SIG-M5 treated with dmso at 0.1 percent for 504 hours (cell line): Measurements from ENCODE around the gene TOP3B.
"Not testable (repeated sequence)": the region's sequence is repeated elsewhere in the genome, so short reads cannot be mapped to it uniquely, and the experiment has no call there.

Experiments
- DNase-seq: peaks from one replicate; lab custom pipeline; 2025; ENCODE audit not compliant: unreplicated experiment; lab: John Stamatoyannopoulos, UW

TOP3B gene

DNA sequence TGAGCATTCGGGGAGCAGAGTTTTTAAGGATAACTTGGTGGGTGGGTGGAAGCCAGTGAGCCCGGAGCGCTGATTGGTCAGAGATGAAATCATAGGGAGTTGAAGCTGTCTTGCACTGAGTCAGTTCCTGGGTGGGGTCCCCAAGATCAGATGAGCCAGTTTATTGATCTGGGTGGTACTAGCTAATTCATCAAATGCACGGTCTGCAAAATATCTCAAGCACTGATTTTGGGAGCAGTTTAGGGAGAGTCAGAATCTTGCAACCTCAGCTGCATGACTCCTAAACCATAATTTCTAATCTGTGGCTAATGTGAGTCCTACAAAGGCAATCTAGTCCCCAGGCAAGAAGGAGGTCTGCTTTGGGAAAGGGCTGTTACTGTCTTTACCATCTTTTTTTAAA lies 72.2 kb downstream of the TOP3B start:
- not testable (repeated sequence) for DNase-seq

DNA sequence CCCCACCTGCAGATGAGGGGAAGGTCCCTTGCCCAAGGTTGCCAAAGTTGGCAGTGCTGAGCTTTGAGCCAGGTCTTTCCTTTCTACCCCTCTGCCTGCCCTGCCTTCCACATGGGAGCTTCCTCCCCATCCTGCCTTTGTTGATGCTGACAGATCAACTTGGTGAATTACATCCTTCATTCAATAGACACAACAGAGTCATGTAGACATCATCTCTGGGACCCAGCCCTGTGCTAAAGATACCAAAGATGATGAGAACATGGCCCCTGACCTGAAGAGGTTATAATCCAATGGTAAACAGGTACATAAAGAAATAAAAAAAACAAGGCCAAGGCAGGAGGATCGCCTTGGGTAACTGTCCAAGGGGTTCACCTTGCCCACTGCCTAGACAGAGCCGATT lies 72.7 kb downstream of the TOP3B start:
- DNase-seq: no peak

DNA sequence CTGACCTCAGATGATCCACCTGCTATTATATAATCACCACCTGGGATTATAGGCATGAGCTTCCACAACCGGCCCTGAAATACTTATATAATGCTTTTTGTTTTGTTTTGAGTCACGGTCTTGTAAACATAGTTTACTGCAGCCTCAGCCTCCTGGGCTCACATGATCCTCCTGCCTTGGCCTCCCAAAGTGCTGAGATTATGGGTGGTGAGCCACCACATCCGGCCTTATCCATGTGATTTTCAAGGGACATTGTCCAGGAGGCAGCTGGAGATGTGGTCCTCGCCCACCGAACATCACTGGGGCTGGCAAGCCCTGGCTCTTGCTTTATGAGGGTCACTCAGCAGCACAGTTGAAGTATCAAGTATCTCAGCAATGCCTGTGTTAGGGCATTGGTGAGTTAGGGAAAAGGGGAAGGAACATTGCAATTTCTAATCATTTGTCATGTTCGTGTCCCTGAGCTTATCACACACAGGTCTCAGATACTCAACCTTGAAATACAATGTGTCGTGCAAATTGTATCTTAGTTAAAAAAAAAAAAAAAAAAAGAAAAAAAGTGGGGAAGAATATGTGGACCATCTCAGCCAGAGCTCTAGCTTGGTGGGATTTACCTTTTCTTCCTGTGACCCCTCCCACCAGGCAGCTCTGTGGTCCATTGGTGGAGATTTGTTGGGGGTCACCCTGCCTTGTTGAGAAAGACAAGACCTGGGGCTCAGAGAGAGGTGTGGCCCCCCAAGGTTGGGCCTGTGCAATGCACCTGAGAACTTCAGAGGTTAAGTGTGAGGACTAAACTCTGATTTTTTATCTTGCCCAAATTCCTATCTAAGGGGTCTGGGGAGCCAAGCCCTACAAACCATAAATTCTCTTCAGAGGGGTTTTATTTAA lies 74.7 kb downstream of the TOP3B start:
- DNase-seq: no peak
